Heart left ventricle (tissue), 16 donors: ENCODE results near the gene MRPS10. TPM values are rescaled to one million over a fixed set of nuclear protein-coding genes. Genes with fewer than 3 reads are reported as not detected.

Source experiments
- ATAC-seq, 4 donors: fragments of 200-7000 bp; cut with Tn5 transposase; one replicate each; pipeline ENCODE4 v1.9.1; 2020 to 2022; ENCODE audit warnings: moderate library complexity in 4 of 4, mild to moderate bottlenecking in 3 of 4, moderate number of reproducible peaks in 1 of 4
- DNase-seq, 5 donors: peaks; one replicate each; pipeline ENCODE4 v3.0.0-alpha.2; 2020
- H3K27ac ChIP-seq, 12 donors: fragments of 200-600 bp; sonication (generic) in 4 of 12; one replicate each; pipeline versions ENCODE4 v1.5.0 to v1.8.0; 2016 to 2022; ENCODE audit warnings: mild to moderate bottlenecking in 2 of 12
- H3K27me3 ChIP-seq, 9 donors: fragments of 200-600 bp; sonication (generic) in 2 of 9; one replicate each; pipeline versions ENCODE4 v1.5.1 to v1.8.0; 2016 to 2022; ENCODE audit warnings: mild to moderate bottlenecking in 3 of 9
- H3K36me3 ChIP-seq, 9 donors: fragments of 200-600 bp; sonication (generic) in 2 of 9; one replicate each; pipeline versions ENCODE4 v1.5.0 to v1.8.0; 2018 to 2022; ENCODE audit warnings: mild to moderate bottlenecking in 2 of 9
- H3K4me1 ChIP-seq, 12 donors: fragments of 200-600 bp; sonication (generic) in 4 of 12; one replicate each; pipeline versions ENCODE4 v1.5.0 to v1.8.0; 2016 to 2022; ENCODE audit warnings: mild to moderate bottlenecking in 3 of 12
- H3K4me3 ChIP-seq, 12 donors: fragments of 200-600 bp; sonication (generic) in 4 of 12; one replicate each; pipeline versions ENCODE4 v1.5.0 to v1.8.0; 2017 to 2022; ENCODE audit warnings: mild to moderate bottlenecking in 9 of 12, moderate library complexity in 4 of 12
- H3K9me3 ChIP-seq, 12 donors: fragments of 200-600 bp; sonication (generic) in 4 of 12; one replicate each; pipeline versions ENCODE4 v1.5.0 to v1.8.0; 2016 to 2022; ENCODE audit warnings: mild to moderate bottlenecking in 1 of 12
- POLR2A ChIP-seq, 2 donors: fragments of 450-650 bp; IDR thresholded peaks; one replicate each; pipeline ENCODE4 v1.6.1; 2017; ENCODE audit warnings: antibody characterized with exemption in 2 of 2, mild to moderate bottlenecking in 2 of 2, moderate library complexity in 2 of 2
- WGBS, 4 donors: extraction: QIAGEN DNeasy Blood & Tissue Kit in 2 of 4; methylation state at CpG; one replicate each; pipeline versions ENCODE4 v1.1.5 to v1.1.7; 2013 to 2018; 5-methylcytosine and 5-hydroxymethylcytosine counted together
- intact Hi-C, 10 donors: fragments of 100-400 bp; cut with DNase I; formaldehyde crosslinking; loops; one replicate each; pipeline versions ENCODE4 v1.11.1 to v1.14.2; 2022
- polyA plus RNA-seq, 2 donors: library from polyadenylated mRNA; stranded (reverse); fragments of 200-250 nt; gene quantifications; one replicate each; pipeline ENCODE4 v1.2.3, GENCODE V29; 2013
- total RNA-seq, 9 donors: library from RNA; depleted of rRNA in 2 of 9; stranded (reverse); fragments of >200 nt in 2 of 9; fragmentation: NEBNext Ultra II Directional in 3 of 9; extraction: Animal tissue kit (Norgen Biotek cat#: 25700) in 3 of 9; gene quantifications; one replicate each; pipeline versions ENCODE4 v1.1.0 to v1.2.4, GENCODE V29; 2016 to 2023
- TF ChIP-seq, protein P1 (sequence below), 12 donors: fragments of 200-600 bp; sonication (generic) in 4 of 12; IDR thresholded peaks; one replicate each; pipeline versions ENCODE4 v1.5.0 to v1.8.0; 2018 to 2022; ENCODE audit warnings: antibody characterized with exemption in 12 of 12, mild to moderate bottlenecking in 5 of 12
- donor health status: ischemic (EF 13 %, LVEDD 7.1; RV severe dilation, severe dysfunction).
- donor health status: healthy with polysubstance abuse.
- donor health status: DM: no; HTN: yes; CAD: no.
- donor health status: DM: no; HTN: no; CAD: no.
- donor health status: ischemic (EF 25% LVEDD 6.9; RV normal size, moderate dysfunction).
- donor health status: ischemic (EF 25% LVEDD 5.7; RV mildly dilated, moderate dysfunction).
- donor health status: healthy.
- donor health status: DM: yes; HTN: yes; CAD: no.
- donor health status: ischemic (EF 35%, LVEDD 5.7; RV mildly dilated, moderate dysfunction).
- donor health status: nonischemic (EF 11% LVEDD 7.7; RV severe dilation, severe dysfunction).
- donor health status: DM: yes; HTN: yes; CAD: no.
- donor health status: PGD.
- donor health status: ischemic (EF 29% LVEDD 5.4; RV normal size, mild dysfunction).
- donor health status: nonischemic (EF 23%, LVEDD 6.1; RV moderate dilation, normal function).

The MRPS10 gene
- total and polyA plus RNA-seq, 11 donors: 36.9 to 73.5 (median 53.4) TPM

DNA sequence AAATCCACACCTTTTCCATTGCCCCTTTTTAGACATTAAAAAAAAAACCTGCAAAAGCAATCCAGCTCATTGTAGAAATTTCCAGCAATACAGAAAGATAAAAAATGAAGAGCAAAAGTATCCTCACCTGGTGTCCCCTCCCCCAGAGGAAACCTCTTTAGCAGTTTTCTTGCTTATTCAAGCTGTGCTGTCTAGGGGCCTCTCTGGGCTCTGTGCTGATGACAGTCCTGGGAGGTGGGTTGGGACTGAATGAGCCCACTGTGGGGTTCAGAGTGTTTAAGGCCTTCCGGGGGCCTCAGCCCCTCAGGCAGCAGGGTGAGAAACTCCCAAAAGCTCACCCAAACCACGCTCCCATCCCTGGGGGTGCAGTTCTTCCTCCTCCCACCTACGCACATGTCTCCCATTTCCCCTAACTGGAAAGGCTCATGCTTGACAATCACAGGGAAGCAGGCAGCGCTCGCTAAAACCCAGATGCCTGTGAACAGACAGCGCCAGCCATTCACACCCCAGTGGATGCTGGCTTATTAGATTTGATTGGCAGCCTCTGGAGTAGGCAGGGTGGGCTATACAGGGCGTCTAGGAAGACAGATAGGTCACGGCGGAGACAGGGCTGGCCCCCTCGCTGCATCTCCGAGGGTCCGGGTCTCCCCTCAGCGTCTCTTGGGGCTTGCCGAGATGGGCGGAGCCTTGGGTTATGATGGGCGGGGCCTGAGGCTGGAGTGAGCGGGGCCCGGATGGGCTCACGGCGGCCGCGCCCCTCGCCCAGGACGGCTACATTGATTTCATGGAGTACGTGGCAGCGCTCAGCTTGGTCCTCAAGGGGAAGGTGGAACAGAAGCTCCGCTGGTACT is 39.9 kb downstream of the MRPS10 start:
- Histone ChIP-seq H3K9me3 (no peaks in the 10 kb centered on the region), H3K4me3 (no peak overlapping the region), H3K27me3 (peaks cover 0 to 11% (median 5%) of the 10 kb centered on the region in 9 donors), H3K4me1 (peaks cover 0 to 6% (median 0%) of the 10 kb centered on the region in 12 donors), H3K27ac (no peak overlapping the region), H3K36me3 (no peaks in the 10 kb centered on the region)
- ATAC-seq (peak in 1 of 4 donors; percentile 16), DNase-seq (peak in 1 of 5 donors; percentile 25)
- intact Hi-C loops: no loop called here
- no peak for TF ChIP-seq POLR2A (IDR thresholded peaks at IDR 0.05)
- TF ChIP-seq, protein P1, sequence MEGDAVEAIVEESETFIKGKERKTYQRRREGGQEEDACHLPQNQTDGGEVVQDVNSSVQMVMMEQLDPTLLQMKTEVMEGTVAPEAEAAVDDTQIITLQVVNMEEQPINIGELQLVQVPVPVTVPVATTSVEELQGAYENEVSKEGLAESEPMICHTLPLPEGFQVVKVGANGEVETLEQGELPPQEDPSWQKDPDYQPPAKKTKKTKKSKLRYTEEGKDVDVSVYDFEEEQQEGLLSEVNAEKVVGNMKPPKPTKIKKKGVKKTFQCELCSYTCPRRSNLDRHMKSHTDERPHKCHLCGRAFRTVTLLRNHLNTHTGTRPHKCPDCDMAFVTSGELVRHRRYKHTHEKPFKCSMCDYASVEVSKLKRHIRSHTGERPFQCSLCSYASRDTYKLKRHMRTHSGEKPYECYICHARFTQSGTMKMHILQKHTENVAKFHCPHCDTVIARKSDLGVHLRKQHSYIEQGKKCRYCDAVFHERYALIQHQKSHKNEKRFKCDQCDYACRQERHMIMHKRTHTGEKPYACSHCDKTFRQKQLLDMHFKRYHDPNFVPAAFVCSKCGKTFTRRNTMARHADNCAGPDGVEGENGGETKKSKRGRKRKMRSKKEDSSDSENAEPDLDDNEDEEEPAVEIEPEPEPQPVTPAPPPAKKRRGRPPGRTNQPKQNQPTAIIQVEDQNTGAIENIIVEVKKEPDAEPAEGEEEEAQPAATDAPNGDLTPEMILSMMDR (IDR thresholded peaks at IDR 0.05): no peak
- 17 to 32% (median 22%) methylated on average over 24 to 27 of the region's 27 CpGs for WGBS, 4 donors

- ATAC-seq (no peak), DNase-seq (no peak)
- TF ChIP-seq, protein P1 (IDR thresholded peaks at IDR 0.05): no peak
- TF ChIP-seq POLR2A (IDR thresholded peaks at IDR 0.05): no peak
- H3K4me3 ChIP-seq: no peak overlapping the region
- H3K27ac ChIP-seq: no peak overlapping the region
- H3K4me1 ChIP-seq: peaks cover 0 to 6% (median 0%) of the 10 kb centered on the region in 12 donors
- H3K27me3 ChIP-seq: peaks cover 0 to 11% (median 5%) of the 10 kb centered on the region in 9 donors
- intact Hi-C loops: no loop called here
- no peaks in the 10 kb centered on the region for H3K36me3 ChIP-seq
- no peaks in the 10 kb centered on the region for H3K9me3 ChIP-seq
Measured at GRCh38 chr6:42176981-42177380, 40.7 kb downstream of the MRPS10 start.

DNA sequence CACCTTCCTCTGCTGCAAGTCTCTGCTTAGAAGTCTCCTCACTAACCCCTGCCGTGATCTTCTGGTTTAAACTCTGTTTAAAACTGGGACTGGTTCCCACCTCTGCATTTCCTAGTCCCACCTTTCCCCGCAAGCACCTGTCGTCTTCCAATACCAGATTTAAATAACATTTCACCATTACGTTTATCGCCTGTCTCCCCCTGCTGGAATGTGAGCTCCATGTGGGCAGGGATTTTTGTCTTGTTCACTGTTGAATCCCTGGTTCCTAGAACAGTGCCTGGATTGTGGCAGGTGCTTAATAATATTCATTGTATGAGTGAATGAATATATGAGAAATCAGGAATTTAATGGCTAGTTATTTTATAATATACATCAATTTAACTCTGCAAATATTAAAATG is 41.8 kb downstream of the MRPS10 start:
- Histone ChIP-seq H3K27ac (no peak overlapping the region), H3K4me3 (no peak overlapping the region), H3K4me1 (peaks cover 0 to 6% (median 0%) of the 10 kb centered on the region in 12 donors), H3K9me3 (no peaks in the 10 kb centered on the region), H3K27me3 (peaks cover 0 to 11% (median 5%) of the 10 kb centered on the region in 9 donors), H3K36me3 (no peaks in the 10 kb centered on the region)
- no peak for ATAC-seq
- TF ChIP-seq POLR2A (IDR thresholded peaks at IDR 0.05): no peak
- TF ChIP-seq, protein P1 (IDR thresholded peaks at IDR 0.05): peak in 1 of 12 donors; percentile 6
- DNase-seq: no peak
- 66 to 71% (median 68%) methylated on average over 5 of the region's 5 CpGs for WGBS, 4 donors
- intact Hi-C loops: no loop called here

GRCh38 chr6:42173101-42173500 is 44.6 kb downstream of the MRPS10 start, which contains the start of gene GUCA1A:
Gene GUCA1A (plus strand): TSS chr6:42173364. CDS start chr6:42173614, 250 bp downstream.
- Histone ChIP-seq H3K27ac (no peak within 1 kb of the TSS), H3K27me3 (peaks cover 0 to 4% (median 0%) of the 10 kb centered on the region in 9 donors), H3K4me1 (peaks cover 0 to 2% (median 0%) of the 10 kb centered on the region in 12 donors), H3K4me3 (no peak within 1 kb of the TSS), H3K36me3 (no peaks in the 10 kb centered on the region), H3K9me3 (no peaks in the 10 kb centered on the region)
- no peak for ATAC-seq
- TF ChIP-seq, protein P1 (IDR thresholded peaks at IDR 0.05): no peak
- TF ChIP-seq POLR2A (IDR thresholded peaks at IDR 0.05): no peak
- DNase-seq: no peak
- 86 to 93% (median 89%) methylated on average over 2 of the region's 2 CpGs for WGBS, 4 donors
- intact Hi-C loops: no loop called here
